HUES48 (cell line): ENCODE data around the gene SDCBP2.
"Not testable (repeated sequence)": the region's sequence is repeated elsewhere in the genome, so short reads cannot be mapped to it uniquely, and the experiment has no call there.

Source experiments
- H3K27ac ChIP-seq: one replicate; pipeline ENCODE4 v1.7.0; 2013; ENCODE audit warnings: low read depth, low read length, inconsistent platforms
- H3K27me3 ChIP-seq: 2 replicates; pipeline ENCODE4 v1.6.1; 2013; ENCODE audit warnings: mild to moderate bottlenecking, low read length; ENCODE audit not compliant: control insufficient read depth, insufficient read depth
- H3K36me3 ChIP-seq: 2 replicates; pipeline ENCODE4 v1.6.1; 2013; ENCODE audit warnings: low read length; ENCODE audit not compliant: control insufficient read depth, insufficient read depth
- H3K4me1 ChIP-seq: 2 replicates; pipeline ENCODE4 v1.6.1; 2013; ENCODE audit warnings: mild to moderate bottlenecking, low read length; ENCODE audit not compliant: control insufficient read depth, insufficient read depth
- H3K4me3 ChIP-seq: 2 replicates; pipeline ENCODE4 v1.5.1; 2013; ENCODE audit warnings: mild to moderate bottlenecking, low read depth, low read length
- H3K9ac ChIP-seq: 2 replicates; pipeline ENCODE4 v1.6.1; 2013; ENCODE audit warnings: mild to moderate bottlenecking, low read depth, low read length, moderate library complexity
- H3K9me3 ChIP-seq: 2 replicates; pipeline ENCODE4 v1.6.1; 2013; ENCODE audit warnings: low read length; ENCODE audit not compliant: control insufficient read depth, insufficient read depth

The SDCBP2 gene

GRCh38 chr20:1357921-1358671, 29.2 kb upstream of the SDCBP2 start:
- H3K4me1 ChIP-seq = no peaks in the 10 kb centered on the region
- H3K4me3 ChIP-seq = no peak overlapping the region
- no peak overlapping the region for H3K9ac ChIP-seq
- no peaks in the 10 kb centered on the region for H3K9me3 ChIP-seq
- H3K36me3 ChIP-seq = peaks cover 20% of the 10 kb centered on the region
- no peaks in the 10 kb centered on the region for H3K27me3 ChIP-seq
- H3K27ac ChIP-seq = no peak overlapping the region

GRCh38 chr20:1353956-1354355, 25.0 kb upstream of the SDCBP2 start:
- peaks cover 8% of the 10 kb centered on the region; the same call in 1 of the 2 replicates for H3K36me3 ChIP-seq
- no peaks in the 10 kb centered on the region for H3K4me1 ChIP-seq
- no peaks in the 10 kb centered on the region for H3K9me3 ChIP-seq

GRCh38 chr20:1346315-1346969, 17.5 kb upstream of the SDCBP2 start:
- H3K9me3 ChIP-seq = peaks cover 5% of the 10 kb centered on the region; the same call in 1 of the 2 replicates
- no peaks in the 10 kb centered on the region for H3K4me1 ChIP-seq
- no peak overlapping the region for H3K4me3 ChIP-seq
- no peak overlapping the region for H3K9ac ChIP-seq
- no peaks in the 10 kb centered on the region for H3K27me3 ChIP-seq
- no peak overlapping the region for H3K27ac ChIP-seq
- H3K36me3 ChIP-seq = 0 out of 2 replicates have a peak, but pooled peaks cover 4% of the 10 kb centered on the region

More at GRCh38 chr20:1353956-1354355, 25.0 kb upstream of the SDCBP2 start:
- Histone ChIP-seq H3K27ac (no peak overlapping the region), H3K9ac (no peak overlapping the region), H3K4me3 (no peak overlapping the region), H3K27me3 (no peaks in the 10 kb centered on the region)

GRCh38 chr20:1345756-1346093, 16.8 kb upstream of the SDCBP2 start:
- Histone ChIP-seq H3K4me3 (no peak overlapping the region), H3K27me3 (no peaks in the 10 kb centered on the region), H3K36me3 (no peaks in the 10 kb centered on the region), H3K4me1 (no peaks in the 10 kb centered on the region), H3K9me3 (peaks cover 5% of the 10 kb centered on the region; the same call in 1 of the 2 replicates), H3K27ac (no peak overlapping the region), H3K9ac (no peak overlapping the region)

- no peak overlapping the region for H3K9ac ChIP-seq
- H3K27me3 ChIP-seq = no peaks in the 10 kb centered on the region
- H3K4me3 ChIP-seq = no peak overlapping the region
- no peaks in the 10 kb centered on the region for H3K36me3 ChIP-seq
- H3K4me1 ChIP-seq = no peaks in the 10 kb centered on the region
- H3K9me3 ChIP-seq = peaks cover 5% of the 10 kb centered on the region; the same call in 1 of the 2 replicates
- H3K27ac ChIP-seq = no peak overlapping the region
Measured at GRCh38 chr20:1345030-1345755, 16.3 kb upstream of the SDCBP2 start.

GRCh38 chr20:1343446-1344124, 14.6 kb upstream of the SDCBP2 start:
- not testable (repeated sequence) for H3K9me3 ChIP-seq, H3K27me3 ChIP-seq, H3K4me1 ChIP-seq, H3K9ac ChIP-seq, H3K36me3 ChIP-seq, H3K4me3 ChIP-seq, H3K27ac ChIP-seq

GRCh38 chr20:1341561-1342265, 12.8 kb upstream of the SDCBP2 start:
- no peaks in the 10 kb centered on the region for H3K27me3 ChIP-seq
- no peak overlapping the region for H3K9ac ChIP-seq
- no peaks in the 10 kb centered on the region for H3K4me1 ChIP-seq
- H3K27ac ChIP-seq = no peak overlapping the region
- no peaks in the 10 kb centered on the region for H3K9me3 ChIP-seq
- H3K4me3 ChIP-seq = no peak overlapping the region
- H3K36me3 ChIP-seq = no peaks in the 10 kb centered on the region

GRCh38 chr20:1338801-1339200, 9.9 kb upstream of the SDCBP2 start:
- Histone ChIP-seq H3K27me3 (no peaks in the 10 kb centered on the region), H3K9ac (no peak overlapping the region)

GRCh38 chr20:1338096-1338495, 9.2 kb upstream of the SDCBP2 start:
- Histone ChIP-seq H3K27me3 (no peaks in the 10 kb centered on the region), H3K27ac (no peak overlapping the region), H3K9ac (no peak overlapping the region), H3K4me3 (no peak overlapping the region), H3K36me3 (no peaks in the 10 kb centered on the region), H3K9me3 (no peaks in the 10 kb centered on the region), H3K4me1 (no peaks in the 10 kb centered on the region)

More at GRCh38 chr20:1338801-1339200, 9.9 kb upstream of the SDCBP2 start:
- no peak overlapping the region for H3K4me3 ChIP-seq
- no peaks in the 10 kb centered on the region for H3K9me3 ChIP-seq
- H3K4me1 ChIP-seq = no peaks in the 10 kb centered on the region
- no peaks in the 10 kb centered on the region for H3K36me3 ChIP-seq
- no peak overlapping the region for H3K27ac ChIP-seq

GRCh38 chr20:1337441-1337840, 8.5 kb upstream of the SDCBP2 start:
- Histone ChIP-seq H3K4me1 (no peaks in the 10 kb centered on the region), H3K36me3 (0 out of 2 replicates have a peak, but pooled peaks cover 4% of the 10 kb centered on the region), H3K9ac (no peak overlapping the region), H3K27ac (no peak overlapping the region), H3K9me3 (no peaks in the 10 kb centered on the region), H3K27me3 (no peaks in the 10 kb centered on the region), H3K4me3 (no peak overlapping the region)
